Trophoblast cell (in vitro differentiated cells and primary cell): Measurements from ENCODE around the gene PIP4K2C.

ENCODE experiments used
- DNase-seq, 2 donors: peaks; one replicate each; pipeline ENCODE4 v3.0.0-alpha.2; 2016
- H2AFZ ChIP-seq: 2 replicates; pipeline ENCODE4 v1.6.1; 2013; ENCODE audit warnings: low read length, moderate library complexity, mild to moderate bottlenecking; ENCODE audit not compliant: insufficient read depth, poor library complexity
- H2AK5ac ChIP-seq: 2 replicates; pipeline ENCODE4 v1.6.1; 2013; ENCODE audit warnings: mild to moderate bottlenecking, low read length
- H2BK120ac ChIP-seq: 2 replicates; pipeline ENCODE4 v1.6.1; 2013; ENCODE audit warnings: low read length, mild to moderate bottlenecking, moderate library complexity; ENCODE audit not compliant: insufficient read depth, poor library complexity
- H2BK12ac ChIP-seq: 2 replicates; pipeline ENCODE4 v1.6.1; 2013; ENCODE audit warnings: mild to moderate bottlenecking, low read length, moderate library complexity
- H2BK5ac ChIP-seq: 2 replicates; pipeline ENCODE4 v1.6.1; 2013; ENCODE audit warnings: low read length, low read depth, moderate library complexity, mild to moderate bottlenecking; ENCODE audit not compliant: poor library complexity
- H3K14ac ChIP-seq: 2 replicates; pipeline ENCODE4 v1.6.1; 2013; ENCODE audit warnings: mild to moderate bottlenecking, low read length
- H3K18ac ChIP-seq: 2 replicates; pipeline ENCODE4 v1.6.1; 2013; ENCODE audit warnings: mild to moderate bottlenecking, low read length
- H3K23ac ChIP-seq: 2 replicates; pipeline ENCODE4 v1.6.1; 2013; ENCODE audit warnings: low read length
- H3K27ac ChIP-seq: 2 replicates; pipeline ENCODE4 v1.5.1; 2013; ENCODE audit warnings: low read depth, mild to moderate bottlenecking, inconsistent platforms, low read length, moderate library complexity
- H3K27me3 ChIP-seq: 2 replicates; pipeline ENCODE4 v1.6.1; 2013; ENCODE audit warnings: inconsistent platforms, mild to moderate bottlenecking, low read length, moderate library complexity; ENCODE audit not compliant: insufficient read depth
- H3K36me3 ChIP-seq, 2 experiments: 1 replicate in 1 of 2; 2 replicates in 1 of 2; pipeline ENCODE4 v1.6.1; 2013; ENCODE audit warnings: low read length in 2 of 2, mild to moderate bottlenecking in 2 of 2, moderate library complexity in 1 of 2; ENCODE audit not compliant: insufficient read depth in 2 of 2, control insufficient read depth in 1 of 2
- H3K4ac ChIP-seq: 2 replicates; pipeline ENCODE4 v1.6.1; 2013; ENCODE audit warnings: low read depth, mild to moderate bottlenecking, low read length, moderate library complexity
- H3K4me1 ChIP-seq, 2 experiments: 1 replicate in 1 of 2; 2 replicates in 1 of 2; pipeline ENCODE4 v1.6.1; 2013; ENCODE audit warnings: low read length in 2 of 2, mild to moderate bottlenecking in 2 of 2, moderate library complexity in 1 of 2; ENCODE audit not compliant: insufficient read depth in 2 of 2, control insufficient read depth in 1 of 2
- H3K4me2 ChIP-seq: 2 replicates; pipeline ENCODE4 v1.6.1; 2013; ENCODE audit warnings: inconsistent platforms, mild to moderate bottlenecking, low read length, moderate library complexity
- H3K4me3 ChIP-seq: 2 replicates; pipeline ENCODE4 v1.5.1; 2013; ENCODE audit warnings: mild to moderate bottlenecking, low read depth, low read length, inconsistent platforms
- H3K79me1 ChIP-seq: one replicate; pipeline ENCODE4 v1.6.1; 2013; ENCODE audit warnings: low read length
- H3K79me2 ChIP-seq: 2 replicates; pipeline ENCODE4 v1.6.1; 2013; ENCODE audit warnings: low read length, mild to moderate bottlenecking; ENCODE audit not compliant: control insufficient read depth, insufficient read depth, poor library complexity
- H3K9ac ChIP-seq: 2 replicates; pipeline ENCODE4 v1.6.1; 2013; ENCODE audit warnings: mild to moderate bottlenecking, low read length
- H3K9me3 ChIP-seq: 2 replicates; pipeline ENCODE4 v1.6.1; 2013; ENCODE audit warnings: low read depth, mild to moderate bottlenecking, control low read depth, inconsistent platforms, low read length; ENCODE audit not compliant: insufficient read depth
- H4K12ac ChIP-seq: 2 replicates; pipeline ENCODE4 v1.6.1; 2013; ENCODE audit warnings: low read depth, mild to moderate bottlenecking, low read length, moderate library complexity
- H4K8ac ChIP-seq: 2 replicates; pipeline ENCODE4 v1.6.1; 2013; ENCODE audit warnings: low read depth, mild to moderate bottlenecking, low read length, moderate library complexity
- H4K91ac ChIP-seq: one replicate; pipeline ENCODE4 v1.6.1; 2013; ENCODE audit warnings: low read depth, mild to moderate bottlenecking, low read length, moderate library complexity
- WGBS: extraction: QIAGEN DNeasy Blood & Tissue Kit; methylation state at CpG from one replicate; pipeline ENCODE4 v1.1.7; 2013; ENCODE audit warnings: missing lambda C conversion rate; ENCODE audit not compliant: insufficient read length, insufficient coverage; ENCODE audit errors: extremely low coverage; 5-methylcytosine and 5-hydroxymethylcytosine counted together

PIP4K2C gene

DNA sequence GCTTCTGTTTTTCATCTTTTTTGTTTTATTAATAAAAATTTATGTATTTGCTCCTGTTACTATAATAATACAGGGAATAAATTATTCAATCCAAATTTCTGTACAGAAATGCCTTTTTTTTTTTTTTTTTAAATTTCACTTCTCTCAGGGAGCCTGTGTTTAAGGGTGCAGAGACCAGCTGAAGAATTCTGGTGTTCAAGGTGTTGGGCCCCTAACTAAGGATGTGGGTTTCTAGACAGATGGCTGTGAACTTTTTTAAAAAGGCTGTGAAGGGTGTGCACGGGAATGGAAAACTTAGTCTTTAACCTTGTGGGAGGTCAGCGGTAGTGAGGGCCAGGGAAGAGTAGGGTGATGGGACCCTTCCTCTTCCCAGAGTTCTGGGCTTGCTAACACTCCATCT lies 12.3 kb downstream of the PIP4K2C start:
- DNase-seq: no peak
- Histone ChIP-seq H3K4me3 (no peak overlapping the region), H2BK5ac (no peak overlapping the region), H3K23ac (no peak overlapping the region), H3K79me2 (peaks cover 3% of the 10 kb centered on the region), H3K14ac (no peak overlapping the region), H2BK120ac (no peak overlapping the region), H3K18ac (no peak overlapping the region), H2BK12ac (no peak overlapping the region), H4K12ac (no peak overlapping the region), H4K91ac (no peak overlapping the region), H3K36me3 (peaks cover 21 to 40% of the 10 kb centered on the region in 2 experiments), H3K9ac (no peak overlapping the region), H3K9me3 (peaks cover 3% of the 10 kb centered on the region), H3K4me2 (no peak overlapping the region), H2AFZ (no peak overlapping the region), H2AK5ac (no peak overlapping the region), H3K27ac (no peak overlapping the region), H3K4ac (no peak overlapping the region), H3K27me3 (no peaks in the 10 kb centered on the region), H4K8ac (no peak overlapping the region), H3K4me1 (peaks cover 11 to 18% of the 10 kb centered on the region in 2 experiments), H3K79me1 (peaks cover 7% of the 10 kb centered on the region)
- no CpG with 5 or more reads among the region's 2 CpGs for WGBS

- H3K4me1 ChIP-seq: peaks cover 11 to 18% of the 10 kb centered on the region in 2 experiments
- peak overlapping the region; percentile 45 for H4K12ac ChIP-seq
- no peaks in the 10 kb centered on the region for H3K27me3 ChIP-seq
- no peak overlapping the region for H3K14ac ChIP-seq
- H2AK5ac ChIP-seq: no peak overlapping the region
- H3K4me3 ChIP-seq: peak overlapping the region; percentile 83
- H3K9me3 ChIP-seq: peaks cover 2% of the 10 kb centered on the region
- H2BK12ac ChIP-seq: no peak overlapping the region
- peak in 1 of 2 donors; percentile 27 for DNase-seq
- H2AFZ ChIP-seq: peak overlapping the region; percentile 98
- H3K4me2 ChIP-seq: peak overlapping the region; percentile 93
- H3K36me3 ChIP-seq: peaks cover 22 to 37% of the 10 kb centered on the region in 2 experiments
- WGBS: no CpG with 5 or more reads among the region's 6 CpGs
- H2BK120ac ChIP-seq: peak overlapping the region; percentile 48
- H3K79me2 ChIP-seq: peaks cover 3% of the 10 kb centered on the region
- no peak overlapping the region for H3K27ac ChIP-seq
- no peak overlapping the region for H3K23ac ChIP-seq
- peak overlapping the region; percentile 76 for H4K91ac ChIP-seq
- H3K9ac ChIP-seq: no peak overlapping the region
- no peak overlapping the region for H2BK5ac ChIP-seq
- peak overlapping the region; percentile 11 for H3K4ac ChIP-seq
- peaks cover 7% of the 10 kb centered on the region for H3K79me1 ChIP-seq
- H3K18ac ChIP-seq: no peak overlapping the region
- peak overlapping the region; percentile 97 for H4K8ac ChIP-seq
Observed at GRCh38 chr12:57603815-57604453, 12.9 kb downstream of the PIP4K2C start.

- H2AFZ ChIP-seq: peak within 1 kb of the TSS; percentile 98
- peak within 1 kb of the TSS; percentile 97 for H4K8ac ChIP-seq
- peaks cover 7% of the 10 kb centered on the region for H3K79me1 ChIP-seq
- no CpG with 5 or more reads among the region's 36 CpGs for WGBS
- H3K4me1 ChIP-seq: peaks cover 11 to 18% of the 10 kb centered on the region in 2 experiments
- peak within 1 kb of the TSS; percentile 60 for H4K12ac ChIP-seq
- H3K9ac ChIP-seq: peak within 1 kb of the TSS; percentile 75
- peak within 1 kb of the TSS; percentile 93 for H3K4me2 ChIP-seq
- H2BK5ac ChIP-seq: peak within 1 kb of the TSS; percentile 4
- peak within 1 kb of the TSS; percentile 87 for H3K14ac ChIP-seq
- H3K27ac ChIP-seq: no peak within 1 kb of the TSS
- peak within 1 kb of the TSS; percentile 83 for H3K4me3 ChIP-seq
- no peak for DNase-seq
- peaks cover 1% of the 10 kb centered on the region for H3K9me3 ChIP-seq
- H3K4ac ChIP-seq: peak within 1 kb of the TSS; percentile 39
- H4K91ac ChIP-seq: peak within 1 kb of the TSS; percentile 81
- H3K36me3 ChIP-seq: peaks cover 18 to 31% of the 10 kb centered on the region in 2 experiments
- H2BK120ac ChIP-seq: peak within 1 kb of the TSS; percentile 80
- peak within 1 kb of the TSS; percentile 57 for H2AK5ac ChIP-seq
- H3K23ac ChIP-seq: no peak within 1 kb of the TSS
- peak within 1 kb of the TSS; percentile 79 for H3K18ac ChIP-seq
- H3K79me2 ChIP-seq: peaks cover 3% of the 10 kb centered on the region
- H2BK12ac ChIP-seq: no peak within 1 kb of the TSS
- H3K27me3 ChIP-seq: no peaks in the 10 kb centered on the region
Observed at GRCh38 chr12:57604454-57604991, 13.5 kb downstream of the PIP4K2C start, which contains the start of gene DTX3. Gene DTX3, plus strand, starts transcription at chr12:57604824. Its CDS starts 1,694 bp downstream, at chr12:57606518.

- Histone ChIP-seq H3K23ac (no peak overlapping the region), H3K4me3 (peak overlapping the region; percentile 83), H3K36me3 (peaks cover 15 to 25% of the 10 kb centered on the region in 2 experiments), H2BK12ac (no peak overlapping the region), H3K27me3 (peaks cover 5% of the 10 kb centered on the region), H3K79me1 (peaks cover 7% of the 10 kb centered on the region), H3K4ac (peak overlapping the region; percentile 39), H2BK120ac (peak overlapping the region; percentile 80), H3K14ac (peak overlapping the region; percentile 87), H3K79me2 (peaks cover 3% of the 10 kb centered on the region), H3K4me1 (peaks cover 11 to 18% of the 10 kb centered on the region in 2 experiments), H2AK5ac (peak overlapping the region; percentile 57), H4K91ac (peak overlapping the region; percentile 81), H3K18ac (peak overlapping the region; percentile 74), H2BK5ac (no peak overlapping the region), H3K9ac (peak overlapping the region; percentile 75), H4K8ac (peak overlapping the region; percentile 89), H2AFZ (peak overlapping the region; percentile 56), H3K4me2 (peak overlapping the region; percentile 79), H3K27ac (no peak overlapping the region), H4K12ac (peak overlapping the region; percentile 60), H3K9me3 (peaks cover 1% of the 10 kb centered on the region)
- WGBS: no CpG with 5 or more reads among the region's 25 CpGs
- no peak for DNase-seq
Observed at GRCh38 chr12:57604992-57605810, 14.2 kb downstream of the PIP4K2C start.
